ENCODE data around the gene FSD1. TPM values are rescaled to one million over a fixed set of nuclear protein-coding genes. Genes with fewer than 3 reads are reported as not detected.

Gene FSD1
- total and polyA plus RNA-seq, 9 of the 15 experiments (the other 6 are each of a cell fraction or from before 2014, with no cell fraction given): 0.11 to 1.9 (median 0.94) TPM; not detected in 1

- TF ChIP-seq ZBTB12 (CRISPR knock-in tag; IDR thresholded peaks at IDR 0.05) (no peak), RBM34 (IDR thresholded peaks at IDR 0.05; ENCODE audit: borderline replicate concordance, insufficient read depth, low read length) (no peak), TGIF2 (CRISPR knock-in tag; IDR thresholded peaks at IDR 0.05) (no peak), MAFK (IDR thresholded peaks at IDR 0.05; ENCODE audit: low read length) (peak; percentile 1; the same call in 1 of the 2 replicates), TAF9B (IDR thresholded peaks at IDR 0.05; ENCODE audit: partially characterized antibody) (no peak), SP1 (CRISPR knock-in tag; IDR thresholded peaks at IDR 0.05) (peak; percentile 29; the same call in 1 of the 2 replicates), ZNF146 (CRISPR knock-in tag; IDR thresholded peaks at IDR 0.05; ENCODE audit: unreplicated experiment) (no peak), ZBTB17 (CRISPR knock-in tag; IDR thresholded peaks at IDR 0.05) (0 out of 2 replicates have a peak, but pooled peaks have one; percentile 22), ATF1 (CRISPR knock-in tag; IDR thresholded peaks at IDR 0.05) (no peak), ATF1 (tag; IDR thresholded peaks at IDR 0.05) (peak; percentile 67; the same call in 1 of the 2 replicates), JUNB (CRISPR knock-in tag; conservative IDR thresholded peaks at IDR 0.05) (no peak), BRD4 (IDR thresholded peaks at IDR 0.05) (no peak), TEAD2 (tag; IDR thresholded peaks at IDR 0.05) (no peak), CHD2 (IDR thresholded peaks at IDR 0.05; ENCODE audit: low read depth, low read length) (no peak), TARDBP (IDR thresholded peaks at IDR 0.05) (no peak), CC2D1A (IDR thresholded peaks at IDR 0.05) (peak; percentile 8; the same call in 1 of the 2 replicates), TBL1XR1 (IDR thresholded peaks at IDR 0.05; ENCODE audit: low read length in 2 of 2) (0 out of 4 replicates have a peak, but pooled peaks of 1 of the 2 experiments have one; percentile 23), ELK1 (CRISPR knock-in tag; IDR thresholded peaks at IDR 0.05) (no peak), FOXA3 (CRISPR knock-in tag; conservative IDR thresholded peaks at IDR 0.05 in 1 of 2, IDR thresholded peaks at IDR 0.05 in 1 of 2) (peak in 1 of 2 experiments; percentile 45; a peak in 1 of 4 replicates), XRCC5 (IDR thresholded peaks at IDR 0.05; ENCODE audit: low read depth, low read length) (no peak), MCM3 (IDR thresholded peaks at IDR 0.05) (no peak), CREB3L1 (IDR thresholded peaks at IDR 0.05; ENCODE audit: borderline replicate concordance, low read depth) (peak; percentile 58)
- TF ChIP-seq, protein P1, sequence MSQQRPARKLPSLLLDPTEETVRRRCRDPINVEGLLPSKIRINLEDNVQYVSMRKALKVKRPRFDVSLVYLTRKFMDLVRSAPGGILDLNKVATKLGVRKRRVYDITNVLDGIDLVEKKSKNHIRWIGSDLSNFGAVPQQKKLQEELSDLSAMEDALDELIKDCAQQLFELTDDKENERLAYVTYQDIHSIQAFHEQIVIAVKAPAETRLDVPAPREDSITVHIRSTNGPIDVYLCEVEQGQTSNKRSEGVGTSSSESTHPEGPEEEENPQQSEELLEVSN (IDR thresholded peaks at IDR 0.05; ENCODE audit: borderline replicate concordance in 1 of 2, extremely low read depth in 1 of 2, insufficient read depth in 1 of 2, insufficient read length in 1 of 2, low read depth in 1 of 2, low read length in 1 of 2, poor library complexity in 1 of 2, severe bottlenecking in 1 of 2): peak; percentile 82 to 88
- TF ChIP-seq, protein P2, sequence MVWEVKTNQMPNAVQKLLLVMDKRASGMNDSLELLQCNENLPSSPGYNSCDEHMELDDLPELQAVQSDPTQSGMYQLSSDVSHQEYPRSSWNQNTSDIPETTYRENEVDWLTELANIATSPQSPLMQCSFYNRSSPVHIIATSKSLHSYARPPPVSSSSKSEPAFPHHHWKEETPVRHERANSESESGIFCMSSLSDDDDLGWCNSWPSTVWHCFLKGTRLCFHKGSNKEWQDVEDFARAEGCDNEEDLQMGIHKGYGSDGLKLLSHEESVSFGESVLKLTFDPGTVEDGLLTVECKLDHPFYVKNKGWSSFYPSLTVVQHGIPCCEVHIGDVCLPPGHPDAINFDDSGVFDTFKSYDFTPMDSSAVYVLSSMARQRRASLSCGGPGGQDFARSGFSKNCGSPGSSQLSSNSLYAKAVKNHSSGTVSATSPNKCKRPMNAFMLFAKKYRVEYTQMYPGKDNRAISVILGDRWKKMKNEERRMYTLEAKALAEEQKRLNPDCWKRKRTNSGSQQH (CRISPR knock-in tag; IDR thresholded peaks at IDR 0.05): no peak
Measured at GRCh38 chr19:4327252-4327876, 23.0 kb downstream of the FSD1 start (continued).
